Esophagus (tissue), 2 donors: ENCODE measurements around the gene DPY19L3. TPM values are rescaled to one million over a fixed set of nuclear protein-coding genes. Genes with fewer than 3 reads are reported as not detected.
"Not testable (repeated sequence)": the region's sequence is repeated elsewhere in the genome, so short reads cannot be mapped to it uniquely, and the experiment has no call there.

ENCODE experiments used
- H3K27ac ChIP-seq, 2 donors: one replicate each; pipeline ENCODE4 v1.5.1; 2013; ENCODE audit warnings: low read depth in 2 of 2, mild to moderate bottlenecking in 2 of 2, inconsistent platforms in 1 of 2, low read length in 1 of 2, moderate library complexity in 1 of 2
- H3K27me3 ChIP-seq, 2 donors: one replicate each; pipeline ENCODE4 v1.6.1; 2013; ENCODE audit warnings: low read length in 2 of 2, control low read depth in 1 of 2, mild to moderate bottlenecking in 1 of 2; ENCODE audit not compliant: insufficient read depth in 2 of 2, control insufficient read depth in 1 of 2
- H3K36me3 ChIP-seq, 2 donors: one replicate each; pipeline ENCODE4 v1.6.1; 2013; ENCODE audit warnings: low read length in 1 of 2; ENCODE audit not compliant: control insufficient read depth in 2 of 2, insufficient read depth in 2 of 2
- H3K4me1 ChIP-seq, 2 donors: one replicate each; pipeline ENCODE4 v1.6.1; 2013; ENCODE audit warnings: low read length in 1 of 2; ENCODE audit not compliant: control insufficient read depth in 2 of 2, insufficient read depth in 2 of 2
- H3K4me3 ChIP-seq, 2 donors: one replicate each; pipeline ENCODE4 v1.5.1; 2013; ENCODE audit warnings: low read length in 2 of 2, mild to moderate bottlenecking in 2 of 2, low read depth in 1 of 2, moderate library complexity in 1 of 2
- H3K9me3 ChIP-seq, 2 donors: one replicate each; pipeline ENCODE4 v1.6.1; 2013; ENCODE audit warnings: mild to moderate bottlenecking in 2 of 2, low read depth in 1 of 2, low read length in 1 of 2, moderate library complexity in 1 of 2; ENCODE audit not compliant: control insufficient read depth in 2 of 2, insufficient read depth in 1 of 2
- WGBS, 2 donors: extraction: QIAGEN DNeasy Blood & Tissue Kit; methylation state at CpG; one replicate each; pipeline ENCODE4 v1.1.7; 2013; 5-methylcytosine and 5-hydroxymethylcytosine counted together
- polyA plus RNA-seq, 2 donors: library from polyadenylated mRNA; stranded (reverse); fragments of 200-250 nt; gene quantifications; one replicate each; pipeline ENCODE4 v1.2.3, GENCODE V29; 2013
- donor health status: healthy with polysubstance abuse.
- donor health status: Bipolar disorder and iron deficiency.

Gene DPY19L3
- polyA plus RNA-seq, 2 donors: 2.9 to 3.1 TPM

DNA sequence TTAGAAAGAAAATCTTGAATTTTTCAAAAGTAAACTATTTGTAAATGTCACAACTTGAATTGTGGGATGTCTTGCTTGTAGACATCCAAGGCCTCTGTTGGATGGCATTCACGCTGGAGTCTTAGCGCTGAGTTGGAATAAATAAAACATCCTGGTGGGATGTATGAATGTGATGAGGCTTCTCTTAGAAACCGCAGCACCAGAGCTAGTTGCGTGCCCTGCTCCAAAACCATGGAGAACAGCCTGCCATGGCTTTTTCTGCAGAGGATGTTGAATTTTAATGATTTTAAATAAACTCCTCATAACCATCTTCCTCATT, 70.4 kb downstream of the DPY19L3 start:
- Histone ChIP-seq H3K27me3 (no peaks in the 10 kb centered on the region), H3K36me3 (peaks cover 6 to 12% of the 10 kb centered on the region in 2 donors), H3K4me3 (no peak overlapping the region), H3K9me3 (no peaks in the 10 kb centered on the region), H3K27ac (no peak overlapping the region), H3K4me1 (no peaks in the 10 kb centered on the region)
- 91 to 95% methylated on average over 4 of the region's 4 CpGs for WGBS, 2 donors

DNA sequence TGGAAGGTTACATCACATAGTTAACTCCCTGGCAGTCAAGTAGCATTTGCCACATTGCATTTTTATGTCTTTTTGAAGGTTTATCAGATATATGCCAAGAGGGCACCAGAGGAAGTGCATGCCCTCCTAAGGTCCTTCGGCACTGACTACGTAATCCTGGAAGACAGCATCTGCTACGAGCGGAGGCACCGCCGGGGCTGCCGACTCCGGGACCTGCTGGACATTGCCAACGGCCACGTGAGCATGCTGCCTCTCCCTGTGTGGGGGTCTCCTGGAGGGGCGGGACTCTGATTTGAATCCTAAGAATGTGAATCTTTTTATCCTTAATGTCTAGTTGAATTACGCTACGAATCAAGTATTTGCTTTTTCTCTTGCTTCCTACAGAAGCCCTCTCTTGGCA, 74.8 kb downstream of the DPY19L3 start:
- Histone ChIP-seq H3K4me1 (no peaks in the 10 kb centered on the region), H3K27ac (no peak overlapping the region), H3K36me3 (peaks cover 6 to 12% of the 10 kb centered on the region in 2 donors), H3K4me3 (no peak overlapping the region), H3K27me3 (no peaks in the 10 kb centered on the region), H3K9me3 (no peaks in the 10 kb centered on the region)
- 89 to 92% methylated on average over 13 of the region's 13 CpGs for WGBS, 2 donors

DNA sequence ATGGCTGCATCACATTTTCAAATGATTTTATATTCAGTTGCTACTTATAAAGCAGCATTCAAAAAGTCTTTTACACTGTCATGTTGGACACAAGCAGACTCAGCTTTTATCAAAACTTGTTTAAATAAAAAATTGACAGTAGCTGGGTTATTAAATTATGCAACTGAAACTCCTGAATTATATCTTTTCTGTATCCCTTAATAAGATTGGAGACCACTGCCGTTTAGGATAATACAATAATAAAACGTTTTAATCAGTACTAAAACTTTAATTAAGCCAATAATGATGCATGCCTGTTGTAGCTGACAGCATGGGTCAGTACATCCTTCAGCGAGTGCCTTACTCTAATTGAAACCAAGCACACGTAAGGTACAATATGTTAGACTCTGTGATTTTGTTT, 78.0 kb downstream of the DPY19L3 start:
- H3K4me1 ChIP-seq: no peaks in the 10 kb centered on the region
- no peak overlapping the region for H3K4me3 ChIP-seq
- 86 to 88% methylated on average over 4 of the region's 4 CpGs for WGBS, 2 donors
- no peaks in the 10 kb centered on the region for H3K27me3 ChIP-seq
- H3K36me3 ChIP-seq: peaks cover 10 to 13% of the 10 kb centered on the region in 2 donors
- no peak overlapping the region for H3K27ac ChIP-seq
- no peaks in the 10 kb centered on the region for H3K9me3 ChIP-seq

DNA sequence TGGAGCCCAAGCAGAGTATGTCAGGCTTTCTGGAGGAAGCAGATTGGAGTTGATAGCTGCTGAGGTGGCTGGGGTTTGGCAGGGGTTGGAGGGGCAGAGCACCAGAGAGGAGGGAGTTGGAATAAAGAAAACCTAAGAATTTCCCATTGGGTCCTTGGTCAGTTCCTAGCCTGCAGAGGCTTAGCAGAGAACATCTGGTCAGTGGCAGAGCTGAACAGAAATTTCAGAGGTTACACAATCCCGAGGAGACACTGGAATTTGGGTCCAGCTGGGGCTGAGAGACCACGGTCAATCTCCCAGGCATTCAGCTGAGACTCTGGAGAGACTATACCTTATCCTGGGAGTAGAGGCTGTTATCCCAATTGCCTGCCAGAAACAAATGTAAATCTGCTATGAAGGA, 84.4 kb downstream of the DPY19L3 start:
- Histone ChIP-seq H3K36me3 (peaks cover 3 to 6% of the 10 kb centered on the region in 2 donors), H3K27me3 (no peaks in the 10 kb centered on the region), H3K9me3 (no peaks in the 10 kb centered on the region), H3K27ac (no peak overlapping the region), H3K4me3 (no peak overlapping the region), H3K4me1 (no peaks in the 10 kb centered on the region)
- WGBS, 2 donors: 82 to 86% methylated on average over 2 of the region's 2 CpGs

GRCh38 chr19:32497391-32497790, 91.8 kb downstream of the DPY19L3 start:
- 83 to 85% methylated on average over 9 of the region's 9 CpGs for WGBS, 2 donors

DNA sequence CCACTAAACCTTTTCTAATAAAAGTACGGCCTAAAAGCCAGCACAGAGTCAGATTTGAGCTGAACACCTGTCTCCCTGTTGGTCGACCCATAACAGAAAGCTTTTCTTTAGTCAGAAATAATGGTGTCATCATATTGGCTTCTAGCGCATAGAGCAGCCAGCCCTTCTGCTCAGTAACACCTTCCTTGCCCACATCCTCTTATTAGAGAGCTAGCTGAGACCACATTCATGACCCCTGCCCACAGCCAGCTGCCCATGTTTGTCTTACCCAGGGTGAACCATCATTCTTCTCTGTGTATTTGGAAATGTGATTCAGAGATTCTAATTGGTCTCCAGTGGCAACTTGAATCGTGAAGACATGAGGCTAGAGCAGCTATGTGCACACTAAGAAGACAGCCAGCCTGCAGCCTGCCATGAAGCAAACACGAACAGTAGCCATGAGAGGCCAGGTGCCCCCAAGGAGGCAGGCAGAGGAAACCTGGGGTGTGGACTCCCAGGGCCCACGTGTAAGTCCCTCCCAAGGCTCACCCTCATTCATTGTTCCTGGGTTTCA, 93.2 kb downstream of the DPY19L3 start:
- no peaks in the 10 kb centered on the region for H3K36me3 ChIP-seq
- WGBS, 2 donors: 50 to 52% methylated on average over 6 of the region's 6 CpGs
- no peak overlapping the region for H3K27ac ChIP-seq
- no peaks in the 10 kb centered on the region for H3K27me3 ChIP-seq
- H3K4me1 ChIP-seq: no peaks in the 10 kb centered on the region
- H3K4me3 ChIP-seq: no peak overlapping the region
- no peaks in the 10 kb centered on the region for H3K9me3 ChIP-seq

More at GRCh38 chr19:32497391-32497790, 91.8 kb downstream of the DPY19L3 start:
- Histone ChIP-seq H3K27me3 (no peaks in the 10 kb centered on the region), H3K4me1 (no peaks in the 10 kb centered on the region), H3K4me3 (no peak overlapping the region), H3K36me3 (no peaks in the 10 kb centered on the region), H3K27ac (no peak overlapping the region), H3K9me3 (no peaks in the 10 kb centered on the region)

DNA sequence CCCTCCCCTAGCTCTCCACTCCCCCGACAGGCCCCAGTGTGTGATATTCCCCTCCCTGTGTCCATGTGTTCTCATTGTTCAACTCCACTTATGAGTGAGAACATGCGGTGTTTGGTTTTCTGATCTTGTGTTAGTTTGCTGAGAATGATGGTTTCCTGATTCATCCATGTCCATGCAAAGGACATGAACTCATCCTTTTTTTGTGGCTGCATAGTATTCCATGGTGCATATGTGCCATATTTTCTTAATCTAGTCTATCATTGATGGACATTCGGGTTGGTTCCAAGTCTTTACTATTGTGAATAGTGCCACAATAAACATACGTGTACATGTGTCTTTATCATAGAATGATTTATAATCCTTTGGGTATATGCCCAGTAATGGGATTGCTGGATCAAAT, 106.9 kb downstream of the DPY19L3 start:
- 79 to 82% methylated on average over 4 of the region's 4 CpGs for WGBS, 2 donors
- H3K4me1 ChIP-seq, H3K9me3 ChIP-seq, H3K36me3 ChIP-seq, H3K27ac ChIP-seq, H3K4me3 ChIP-seq, H3K27me3 ChIP-seq: not testable (repeated sequence)

DNA sequence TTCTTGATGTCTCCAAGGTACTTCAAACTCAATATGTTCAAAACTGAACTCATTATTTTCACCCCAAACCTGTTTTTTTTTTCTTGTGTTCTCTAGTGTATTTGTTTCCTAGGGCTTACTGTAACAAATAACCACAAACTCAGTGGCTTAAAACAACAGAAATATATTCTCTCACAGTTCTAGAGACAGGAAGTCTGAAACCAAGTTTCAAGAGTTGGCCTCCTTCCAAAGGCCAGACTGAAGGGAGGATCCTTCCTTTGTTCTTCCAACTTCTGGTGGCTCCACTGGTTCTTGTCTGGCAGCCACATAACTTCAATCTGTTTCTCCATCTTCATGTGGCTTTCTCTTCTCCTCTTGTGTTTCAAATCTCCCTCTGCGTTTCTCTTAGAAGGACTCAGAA, 113.5 kb downstream of the DPY19L3 start:
- Histone ChIP-seq H3K27me3 (no peaks in the 10 kb centered on the region), H3K4me3 (no peak overlapping the region), H3K36me3 (no peaks in the 10 kb centered on the region), H3K4me1 (no peaks in the 10 kb centered on the region), H3K9me3 (no peaks in the 10 kb centered on the region), H3K27ac (no peak overlapping the region)
- WGBS, 2 donors: 0 to 33% methylated on average over 1 of the region's 1 CpG

DNA sequence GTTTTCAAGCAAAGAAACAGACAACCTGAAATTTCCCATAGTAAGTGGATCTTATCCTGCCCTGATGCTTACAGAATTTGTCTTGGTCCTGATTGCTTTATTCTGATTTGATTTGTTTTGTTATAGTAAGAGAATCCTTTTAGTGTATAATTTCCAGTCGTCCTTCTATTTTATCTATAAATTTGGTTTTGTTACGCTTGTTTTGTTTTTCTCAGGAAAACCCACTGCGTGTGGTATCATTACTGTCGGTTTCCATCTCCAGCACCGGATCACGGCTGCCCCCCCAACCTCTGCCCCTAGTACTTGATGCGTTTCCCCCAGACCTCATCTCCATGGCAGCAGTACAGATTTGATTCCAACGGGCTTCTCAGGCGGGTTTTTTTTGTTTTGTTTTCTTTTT, 117.4 kb downstream of the DPY19L3 start:
- Histone ChIP-seq H3K27me3 (no peaks in the 10 kb centered on the region), H3K27ac (no peak overlapping the region), H3K9me3 (no peaks in the 10 kb centered on the region), H3K4me3 (no peak overlapping the region), H3K4me1 (no peaks in the 10 kb centered on the region), H3K36me3 (no peaks in the 10 kb centered on the region)
- WGBS, 2 donors: 82 to 83% methylated on average over 9 of the region's 9 CpGs

- peaks cover 0 to 4% of the 10 kb centered on the region in 2 donors for H3K9me3 ChIP-seq
- no peaks in the 10 kb centered on the region for H3K36me3 ChIP-seq
- H3K27me3 ChIP-seq: no peaks in the 10 kb centered on the region
- H3K4me3 ChIP-seq: no peak overlapping the region
- H3K27ac ChIP-seq: no peak overlapping the region
- H3K4me1 ChIP-seq: no peaks in the 10 kb centered on the region
- 94 to 95% methylated on average over 4 of the region's 4 CpGs for WGBS, 2 donors
Measured at GRCh38 chr19:32526895-32527294, 121.3 kb downstream of the DPY19L3 start.
